Cerebellar cortex (tissue), 1 donor: Measurements from ENCODE around the gene RASSF1.
A peak's percentile ranks its signal among the peaks of the same experiment; 100 is the strongest.

Source experiments
- DNase-seq: peaks from one replicate; pipeline ENCODE4 v3.0.0-alpha.2; 2015; ENCODE audit warnings: low spot score

The RASSF1 gene

GRCh38 chr3:50365080-50365841 lies 24.6 kb upstream of the RASSF1 start:
- peak; percentile 36 for DNase-seq

- no peak for DNase-seq
Measured at GRCh38 chr3:50364573-50365079, 24.0 kb upstream of the RASSF1 start.

- DNase-seq = no peak
Measured at GRCh38 chr3:50359760-50360110, 19.1 kb upstream of the RASSF1 start.

- peak; percentile 100 for DNase-seq
Measured at GRCh38 chr3:50358911-50359759, 18.5 kb upstream of the RASSF1 start, which contains the start of gene TMEM115. Gene TMEM115, minus strand, starts transcription at chr3:50359521. Its CDS starts 458 bp downstream, at chr3:50359063.

GRCh38 chr3:50358355-50358910 lies 17.8 kb upstream of the RASSF1 start:
- no peak for DNase-seq

- no peak for DNase-seq
Measured at GRCh38 chr3:50357481-50357880, 16.8 kb upstream of the RASSF1 start.

GRCh38 chr3:50356553-50356952 lies 15.9 kb upstream of the RASSF1 start:
- DNase-seq = peak; percentile 24

- no peak for DNase-seq
Measured at GRCh38 chr3:50355829-50356552, 15.4 kb upstream of the RASSF1 start.

GRCh38 chr3:50354850-50355249 lies 14.2 kb upstream of the RASSF1 start:
- no peak for DNase-seq

- DNase-seq = no peak
Measured at GRCh38 chr3:50354186-50354764, 13.6 kb upstream of the RASSF1 start.

GRCh38 chr3:50353245-50354004 lies 12.8 kb upstream of the RASSF1 start:
- no peak for DNase-seq

- peak; percentile 31 for DNase-seq
Measured at GRCh38 chr3:50352781-50353180, 12.1 kb upstream of the RASSF1 start.

- no peak for DNase-seq
Measured at GRCh38 chr3:50351323-50351697, 10.7 kb upstream of the RASSF1 start.

GRCh38 chr3:50350527-50351322 lies 10.1 kb upstream of the RASSF1 start, which contains the start of the genes CYB561D2 and NPRL2:
Gene CYB561D2, plus strand, starts transcription at chr3:50350862. Its CDS starts 572 bp downstream, at chr3:50351434.
Gene NPRL2, minus strand, starts transcription at chr3:50350775. Its CDS starts 123 bp downstream, at chr3:50350652.
- DNase-seq = peak; percentile 96

GRCh38 chr3:50350213-50350526 lies 9.5 kb upstream of the RASSF1 start:
- no peak for DNase-seq

- peak; percentile 85 for DNase-seq
Measured at GRCh38 chr3:50347187-50347813, 6.7 kb upstream of the RASSF1 start.

GRCh38 chr3:50345586-50346234 lies 5.1 kb upstream of the RASSF1 start, which contains the start of gene ZMYND10:
Gene ZMYND10, minus strand, starts transcription at chr3:50345732. Its CDS starts 153 bp downstream, at chr3:50345579.
- no peak for DNase-seq

GRCh38 chr3:50345008-50345407 lies 4.4 kb upstream of the RASSF1 start:
- no peak for DNase-seq
